GM12872 (cell line): ENCODE measurements around the gene UGT2A1.

Experiments
- CTCF ChIP-seq: IDR thresholded peaks from 3 replicates; pipeline ENCODE4 v1.5.1; 2011; ENCODE audit warnings: low read depth, mild to moderate bottlenecking, low read length, moderate library complexity; ENCODE audit not compliant: insufficient read depth

The UGT2A1 gene

GRCh38 chr4:69658133-69658532, 5.1 kb upstream of the UGT2A1 start:
- TF ChIP-seq CTCF = no peak

GRCh38 chr4:69656653-69657158, 3.7 kb upstream of the UGT2A1 start:
- no peak for TF ChIP-seq CTCF

DNA sequence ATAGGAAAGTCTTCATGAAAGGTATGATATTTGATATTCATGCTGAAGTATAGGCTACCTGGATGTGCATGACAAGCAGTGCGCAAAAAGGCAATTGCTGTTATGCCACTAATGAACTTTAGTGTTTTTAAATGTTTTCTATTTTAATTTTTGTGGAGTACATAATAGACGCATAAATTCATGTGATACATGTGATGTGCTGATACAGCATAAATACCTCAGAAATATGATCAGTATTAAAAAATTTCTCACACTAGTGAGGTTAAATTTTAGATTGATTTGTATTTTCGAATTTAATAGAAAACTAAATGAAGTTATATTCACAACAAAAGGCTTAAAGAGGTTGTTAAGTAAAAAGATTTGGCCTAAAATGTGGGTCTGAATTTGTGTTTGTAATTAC, 2.2 kb downstream of the UGT2A1 start:
- no peak for TF ChIP-seq CTCF

- TF ChIP-seq CTCF = no peak
These were observed 3.4 kb downstream of the UGT2A1 start for GRCh38 chr4:69649629-69650028.

DNA sequence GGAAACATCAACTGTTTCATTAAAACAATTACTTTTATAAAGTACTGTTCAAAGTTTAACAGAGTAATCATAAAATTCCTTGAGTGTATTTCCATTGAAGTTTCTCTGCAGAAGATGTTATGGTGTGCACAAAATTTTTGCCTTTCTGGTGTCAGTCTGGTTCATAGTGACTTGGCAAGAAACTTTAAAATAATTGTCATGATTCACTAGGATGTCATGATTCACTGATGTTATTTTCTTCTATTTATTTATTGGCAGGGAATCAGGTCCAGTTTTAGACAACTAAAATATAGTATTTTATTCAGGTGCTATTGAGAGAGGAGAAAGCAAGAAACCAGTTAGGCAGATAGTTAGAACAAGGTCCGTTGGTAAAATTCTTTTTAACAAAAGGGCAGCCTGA, 3.8 kb downstream of the UGT2A1 start:
- TF ChIP-seq CTCF = no peak

GRCh38 chr4:69642961-69643360, 10.1 kb downstream of the UGT2A1 start:
- TF ChIP-seq CTCF = no peak

DNA sequence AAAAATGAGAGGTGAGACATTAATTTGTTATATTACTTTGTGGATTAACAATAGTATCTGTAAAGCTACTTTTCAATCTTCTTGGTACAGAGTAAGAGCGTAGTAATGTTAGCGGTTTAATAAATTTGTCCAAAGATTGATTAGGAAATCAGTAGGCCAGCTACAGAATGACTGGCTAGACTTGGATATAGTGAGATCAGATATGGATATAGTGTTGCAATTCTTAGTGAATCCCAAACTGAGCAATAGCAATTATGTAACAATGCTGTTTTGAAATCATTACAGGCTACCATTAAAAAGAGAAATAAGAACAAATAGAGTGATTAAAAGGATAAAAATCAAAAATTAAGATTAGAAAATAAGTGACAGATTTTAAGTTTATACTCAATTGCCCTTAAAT, 12.8 kb downstream of the UGT2A1 start:
- no peak for TF ChIP-seq CTCF

- TF ChIP-seq CTCF = no peak
These were observed 13.5 kb downstream of the UGT2A1 start, which contains the start of gene UGT2A2 for GRCh38 chr4:69639542-69639941. Gene UGT2A2, minus strand, starts transcription at chr4:69639642. Its CDS starts 2 bp downstream, at chr4:69639640.
